GM21381 (cell line): ENCODE results near the gene CCR1.
"Not testable (repeated sequence)": the region's sequence is repeated elsewhere in the genome, so short reads cannot be mapped to it uniquely, and the experiment has no call there.

Source experiments
- ATAC-seq: cut with Tn5 transposase; IDR thresholded peaks from one replicate; pipeline ENCODE4 v1.9.1; 2021; ENCODE audit warnings: mild to moderate bottlenecking, moderate library complexity; ENCODE audit not compliant: unreplicated experiment

CCR1 gene

GRCh38 chr3:46213201-46213600, 5.1 kb upstream of the CCR1 start:
- ATAC-seq: no peak

DNA sequence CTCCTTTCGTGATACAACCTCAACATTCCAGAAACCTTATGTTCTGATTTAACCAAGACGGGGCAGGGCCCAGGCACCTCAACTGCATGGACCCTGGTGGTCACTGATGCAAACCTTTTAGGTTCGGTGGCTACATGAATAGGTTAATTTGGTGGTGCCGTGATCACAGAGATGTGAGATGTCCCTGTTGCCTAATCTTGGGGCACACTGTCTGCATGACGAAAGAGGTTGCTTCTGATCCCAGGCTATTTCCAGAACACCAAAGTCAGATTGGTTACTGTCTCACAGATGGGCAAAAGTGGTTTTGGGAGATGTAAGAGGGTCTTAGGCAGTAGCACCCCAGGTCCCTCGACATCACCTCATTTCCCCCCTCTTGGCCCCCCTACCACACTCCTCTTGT, 4.0 kb upstream of the CCR1 start:
- no peak for ATAC-seq

- no peak for ATAC-seq
Measured at GRCh38 chr3:46209746-46210470, 1.8 kb upstream of the CCR1 start.

GRCh38 chr3:46209053-46209452, 940 bp upstream of the CCR1 start:
- no peak for ATAC-seq

DNA sequence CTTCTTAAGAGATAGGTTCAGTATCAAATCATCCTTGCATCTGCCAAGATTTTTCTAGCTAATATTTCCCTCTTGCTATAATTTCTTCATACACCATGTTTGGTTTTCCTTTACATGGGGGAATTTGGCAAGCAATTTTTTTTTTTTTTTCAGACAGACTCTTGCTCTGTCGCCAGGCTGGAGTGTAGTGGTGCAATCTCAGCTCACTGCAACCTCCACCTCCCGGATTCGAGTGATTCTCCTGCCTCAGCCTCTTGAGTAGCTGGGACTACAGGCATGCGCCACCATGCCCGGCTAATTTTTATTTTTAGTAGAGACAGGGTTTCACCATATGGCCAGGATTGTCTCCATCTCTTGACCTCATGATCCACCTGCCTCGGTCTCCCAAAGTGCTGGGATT, 599 bp downstream of the CCR1 start:
- not testable (repeated sequence) for ATAC-seq

DNA sequence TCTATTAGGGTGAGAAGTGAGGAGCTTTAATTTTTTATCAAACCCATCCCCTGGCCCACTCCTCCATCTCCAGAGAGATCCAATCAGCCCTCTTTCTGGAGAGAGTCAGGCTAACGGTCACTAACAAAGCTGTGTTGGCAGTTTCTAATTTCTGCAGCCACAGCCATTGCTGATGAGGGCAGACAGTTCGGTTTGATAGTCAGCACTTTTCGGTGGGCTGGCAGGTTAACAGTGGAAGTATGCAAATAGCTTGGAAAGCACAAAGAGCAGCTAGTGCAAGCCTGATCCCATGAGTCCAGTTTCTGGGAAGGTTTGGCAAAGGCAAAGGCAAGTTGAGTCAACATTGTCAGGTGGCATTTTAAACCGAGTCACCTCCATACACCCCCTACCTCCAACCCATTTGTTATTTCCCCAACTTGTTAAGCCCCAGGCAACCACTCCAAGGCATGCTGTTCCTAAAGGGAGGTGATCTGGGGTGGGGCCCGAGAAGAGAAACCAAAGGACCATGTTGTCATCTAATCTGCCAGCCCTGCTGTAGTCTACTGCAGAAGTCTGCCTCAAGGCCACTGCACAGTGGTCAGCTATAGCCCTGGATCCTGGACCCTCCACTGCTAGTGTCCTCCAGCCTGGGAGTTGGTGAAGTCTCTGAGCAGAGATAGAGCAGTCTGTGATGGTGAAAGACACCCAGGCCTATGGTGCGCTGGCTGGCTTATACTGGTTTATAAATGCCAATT, 1.7 kb downstream of the CCR1 start:
- ATAC-seq: no peak

DNA sequence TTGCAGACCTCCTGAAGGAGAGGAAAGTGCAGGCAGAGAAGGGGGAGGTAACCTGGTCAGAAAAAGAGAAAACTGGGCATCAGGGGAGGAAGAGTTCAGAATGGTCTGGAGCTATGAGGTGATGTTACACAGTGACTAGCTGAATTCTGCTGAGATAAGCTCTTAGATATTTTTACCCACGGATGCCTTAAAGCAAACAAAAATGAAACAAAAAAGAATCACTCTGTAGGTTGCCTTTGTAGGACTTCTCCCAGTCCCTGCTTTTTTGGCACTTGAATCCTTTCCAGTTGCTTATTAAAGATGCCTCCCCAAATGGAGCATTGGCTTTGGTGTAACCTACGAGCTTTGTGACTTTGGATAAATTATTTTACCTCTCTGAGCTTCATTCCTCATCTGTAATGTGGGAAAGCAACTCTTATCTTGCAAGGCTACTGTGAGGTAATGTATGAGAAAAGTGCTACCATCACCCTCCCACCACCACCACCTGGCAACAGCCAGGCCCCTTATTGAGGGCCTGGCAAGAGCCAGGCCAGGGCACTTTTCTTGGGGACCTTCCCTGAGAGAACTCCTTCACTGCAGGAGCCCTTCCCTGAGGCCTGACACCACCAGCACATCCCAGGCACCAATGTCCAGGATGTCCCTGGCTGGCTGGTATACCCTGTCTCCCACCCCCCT, 2.7 kb downstream of the CCR1 start:
- ATAC-seq: no peak

DNA sequence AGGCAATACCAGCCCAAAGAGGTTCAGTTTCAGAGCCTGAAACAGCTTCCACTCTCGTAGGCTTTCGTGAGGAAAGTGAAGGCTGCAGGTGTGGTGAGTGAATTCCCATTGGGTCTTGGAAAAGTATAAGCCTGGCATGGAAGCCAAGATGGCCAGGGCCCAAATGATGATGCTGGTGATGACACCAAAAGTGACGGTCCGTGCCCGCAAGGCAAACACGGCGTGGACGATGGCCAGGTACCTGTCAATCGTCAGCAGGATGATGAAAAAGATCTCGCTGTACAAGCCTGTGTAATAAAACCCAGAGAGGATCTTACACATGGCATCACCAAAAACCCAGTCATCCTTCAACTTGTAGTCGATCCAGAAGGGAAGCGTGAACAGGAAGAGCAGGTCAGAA, 4.4 kb downstream of the CCR1 start:
- no peak for ATAC-seq

GRCh38 chr3:46202535-46202934, 5.6 kb downstream of the CCR1 start:
- ATAC-seq: no peak

DNA sequence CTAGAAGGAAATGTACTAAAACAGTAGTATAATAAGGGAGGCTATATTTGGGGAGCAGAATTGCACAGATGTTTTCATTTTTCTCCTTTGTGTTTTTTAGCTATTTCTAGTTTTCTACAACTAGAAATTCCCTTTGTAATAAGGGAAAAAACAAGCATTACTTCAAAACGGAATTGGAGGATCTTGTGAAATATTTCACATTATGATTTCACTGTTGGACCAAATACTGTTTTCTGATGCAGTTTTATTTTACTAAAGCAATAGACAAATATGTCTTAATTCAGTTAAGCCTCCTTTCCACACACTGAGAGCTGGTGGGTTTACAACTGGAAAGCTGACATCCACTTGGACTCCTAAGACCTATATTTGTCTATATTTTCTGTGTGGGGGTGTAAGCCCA, 7.3 kb downstream of the CCR1 start:
- ATAC-seq: no peak

GRCh38 chr3:46200211-46200610, 7.9 kb downstream of the CCR1 start:
- no peak for ATAC-seq

GRCh38 chr3:46196261-46196957, 11.7 kb downstream of the CCR1 start:
- ATAC-seq: no peak

- no peak for ATAC-seq
Measured at GRCh38 chr3:46194868-46195553, 13.1 kb downstream of the CCR1 start.

GRCh38 chr3:46193436-46193835, 14.7 kb downstream of the CCR1 start:
- no peak for ATAC-seq

DNA sequence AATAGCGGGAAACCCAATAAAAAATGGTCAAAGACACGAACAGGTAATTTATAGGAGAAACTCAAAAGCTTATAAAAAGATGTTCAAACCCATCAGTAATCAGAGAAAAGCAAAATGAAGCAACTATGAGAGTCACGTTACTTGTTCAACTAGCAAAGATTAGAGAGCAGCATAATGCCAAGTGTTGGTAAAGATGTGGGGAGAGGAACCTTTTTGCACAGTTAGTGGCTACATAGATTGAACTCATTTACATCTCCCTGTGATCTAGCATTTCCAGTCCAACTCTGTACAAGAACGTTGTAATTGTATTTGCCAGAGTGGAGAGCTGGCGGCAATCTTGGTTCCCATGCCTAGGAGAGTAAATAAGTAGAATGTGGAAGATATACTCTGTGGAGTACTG, 15.2 kb downstream of the CCR1 start:
- ATAC-seq: no peak

DNA sequence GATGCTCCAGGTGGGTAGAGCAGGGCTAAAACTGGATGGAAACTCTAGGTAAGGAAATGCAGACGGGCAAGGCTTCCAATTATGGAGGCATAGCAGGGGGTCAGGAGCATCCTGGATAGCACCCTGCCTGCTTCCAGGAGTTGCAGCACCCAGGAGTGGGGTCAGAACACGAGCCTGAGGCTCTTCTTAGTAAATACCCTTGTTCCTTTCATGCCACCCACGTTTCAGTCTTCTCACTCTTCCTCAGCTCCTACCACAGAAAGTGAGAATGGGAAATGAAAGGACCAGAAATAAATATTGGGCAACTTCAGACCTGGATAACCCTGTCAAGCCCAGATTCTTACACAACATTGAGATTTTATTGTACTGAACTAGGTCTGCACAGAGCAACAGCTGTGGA, 16.4 kb downstream of the CCR1 start:
- no peak for ATAC-seq

DNA sequence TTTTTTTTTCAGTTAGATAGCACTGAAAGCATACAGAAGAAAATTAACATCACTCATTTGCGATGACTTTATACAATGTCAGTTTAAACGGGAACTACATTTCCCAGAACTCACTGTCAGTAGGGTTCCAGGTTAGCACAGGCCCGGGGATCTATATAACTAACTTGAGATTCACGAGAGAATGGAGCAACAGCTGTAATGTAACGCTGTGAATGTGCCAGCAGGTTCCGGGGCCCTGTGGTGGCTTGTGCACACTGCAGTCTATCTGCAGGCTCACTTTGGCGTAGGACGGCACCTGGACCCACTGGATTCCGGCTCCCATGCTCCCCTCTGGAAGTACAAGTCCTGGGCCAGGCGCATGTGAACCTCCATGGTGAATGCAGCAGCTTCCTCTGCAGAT, 19.4 kb downstream of the CCR1 start:
- no peak for ATAC-seq

- ATAC-seq: no peak
Measured at GRCh38 chr3:46187876-46188275, 20.2 kb downstream of the CCR1 start.

GRCh38 chr3:46187341-46187700, 20.8 kb downstream of the CCR1 start:
- ATAC-seq: peak; percentile 19

DNA sequence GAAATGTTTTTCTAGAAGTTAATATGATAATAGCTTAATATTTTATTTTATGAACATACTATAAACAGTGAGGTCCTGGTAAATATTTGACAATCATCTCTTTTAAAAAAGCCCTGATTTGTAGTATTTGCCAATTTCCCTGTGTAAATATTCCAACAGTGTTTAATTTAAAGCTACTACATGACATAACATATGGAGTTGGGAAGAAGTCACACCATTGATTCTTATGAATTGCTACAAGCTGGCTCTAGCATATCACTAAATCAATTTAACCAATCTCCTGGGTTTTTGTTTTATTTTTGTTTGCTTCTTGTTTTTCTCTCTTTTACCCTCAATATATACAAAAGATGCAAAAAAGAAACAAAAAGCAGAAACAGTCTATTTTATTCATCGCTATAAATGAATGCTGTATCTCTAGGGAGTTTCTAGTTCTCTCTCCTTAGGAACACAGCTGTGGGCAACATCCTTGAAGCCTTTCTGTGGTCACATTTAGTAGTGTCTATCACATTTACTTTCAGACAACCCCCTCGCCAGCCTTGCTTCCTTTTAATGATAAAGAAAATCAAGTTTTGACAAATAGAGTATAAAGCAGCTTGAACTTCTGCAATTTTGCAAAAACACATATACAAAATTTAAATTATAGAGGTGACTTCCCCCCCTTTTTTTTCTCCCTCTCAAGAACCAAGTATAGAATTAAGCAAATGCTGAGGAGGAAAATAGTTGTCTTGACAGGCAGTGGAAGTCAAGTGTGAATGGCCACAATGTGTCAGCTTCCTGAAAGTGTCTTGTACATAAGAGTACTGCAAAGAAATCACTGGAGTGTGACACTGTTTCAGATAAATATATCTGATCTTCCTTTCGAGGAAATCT, 21.4 kb downstream of the CCR1 start:
- peak; percentile 82 for ATAC-seq
